Kidney epithelial cell (primary cell): ENCODE data around the gene LAMC3. TPM values are rescaled to one million over a fixed set of nuclear protein-coding genes. Genes with fewer than 3 reads are reported as not detected.

Experiments used
- DNase-seq: peaks from one replicate; pipeline ENCODE4 v3.0.0-alpha.2; 2010; ENCODE audit warnings: low read depth
- H3K27me3 ChIP-seq: 2 replicates; pipeline ENCODE4 v1.6.0; 2011; ENCODE audit warnings: low read length; ENCODE audit not compliant: control insufficient read depth, insufficient read depth
- H3K36me3 ChIP-seq: 2 replicates; pipeline ENCODE4 v1.5.1; 2011; ENCODE audit warnings: low read length; ENCODE audit not compliant: control insufficient read depth, insufficient read depth
- H3K4me3 ChIP-seq: 2 replicates; pipeline ENCODE4 v1.5.1; 2011; ENCODE audit warnings: low read depth, mild to moderate bottlenecking, control low read depth, low read length
- CTCF ChIP-seq: IDR thresholded peaks from 2 replicates; pipeline ENCODE4 v1.5.1; 2011; ENCODE audit warnings: mild to moderate bottlenecking, moderate library complexity, low read length, control low read depth, inconsistent platforms; ENCODE audit not compliant: insufficient read depth, poor library complexity, severe bottlenecking
- total RNA-seq: library from RNA; depleted of rRNA; stranded (reverse); fragments of >200 nt; gene quantifications from 2 replicates; pipeline ENCODE4 v1.2.3, GENCODE V29; 2015

The LAMC3 gene
- total RNA-seq, 1 donor from 2014 or later: 7.5 TPM

- Histone ChIP-seq H3K36me3 (no peaks in the 10 kb centered on the region), H3K27me3 (peaks cover 11% of the 10 kb centered on the region), H3K4me3 (no peak overlapping the region)
- DNase-seq: no peak
- TF ChIP-seq CTCF: no peak
Measured at GRCh38 chr9:131092548-131093440, 83.8 kb downstream of the LAMC3 start.

GRCh38 chr9:131094015-131094414 is 85.0 kb downstream of the LAMC3 start:
- DNase-seq: no peak
- no peak overlapping the region for H3K4me3 ChIP-seq
- peaks cover 11% of the 10 kb centered on the region for H3K27me3 ChIP-seq
- no peaks in the 10 kb centered on the region for H3K36me3 ChIP-seq
- no peak for TF ChIP-seq CTCF

GRCh38 chr9:131094622-131095021 is 85.6 kb downstream of the LAMC3 start:
- peaks cover 11% of the 10 kb centered on the region for H3K27me3 ChIP-seq
- no peak for DNase-seq
- H3K36me3 ChIP-seq: no peaks in the 10 kb centered on the region
- no peak overlapping the region for H3K4me3 ChIP-seq
- no peak for TF ChIP-seq CTCF

- peak overlapping the region; percentile 66 for H3K4me3 ChIP-seq
- H3K36me3 ChIP-seq: no peaks in the 10 kb centered on the region
- TF ChIP-seq CTCF: no peak
- DNase-seq: no peak
- H3K27me3 ChIP-seq: peaks cover 11% of the 10 kb centered on the region
Measured at GRCh38 chr9:131095666-131096268, 86.8 kb downstream of the LAMC3 start.

- Histone ChIP-seq H3K27me3 (peaks cover 11% of the 10 kb centered on the region), H3K36me3 (no peaks in the 10 kb centered on the region), H3K4me3 (peak within 1 kb of the TSS; percentile 66)
- DNase-seq: no peak
- peak; percentile 36 for TF ChIP-seq CTCF
Measured at GRCh38 chr9:131096269-131097125, 87.5 kb downstream of the LAMC3 start, which contains the start of gene AIF1L. Gene AIF1L (plus strand): TSS chr9:131096531. CDS start chr9:131096630, 99 bp downstream.
